Activated naive CD8-positive, alpha-beta T cell treated with anti-CD3 and anti-CD28 coated beads for 36 hours (primary cell): ENCODE results near the gene WNT3. TPM values are rescaled to one million over a fixed set of nuclear protein-coding genes. Genes with fewer than 3 reads are reported as not detected.
"Not testable (repeated sequence)": the region's sequence is repeated elsewhere in the genome, so short reads cannot be mapped to it uniquely, and the experiment has no call there.

Experiments used
- DNase-seq: peaks from one replicate; pipeline ENCODE4 v3.0.0; 2021
- H3K27ac Mint-ChIP-seq: one replicate; pipeline ENCODE4 v1.8.0; 2022; ENCODE audit warnings: mild to moderate bottlenecking, moderate library complexity, mixed read lengths
- H3K27me3 Mint-ChIP-seq: one replicate; pipeline ENCODE4 v1.8.0; 2022; ENCODE audit warnings: mild to moderate bottlenecking, mixed read lengths
- H3K36me3 Mint-ChIP-seq: one replicate; pipeline ENCODE4 v1.8.0; 2021; ENCODE audit warnings: mild to moderate bottlenecking, mixed read lengths
- H3K4me1 Mint-ChIP-seq: one replicate; pipeline ENCODE4 v1.8.0; 2021; ENCODE audit warnings: mixed read lengths
- H3K4me3 Mint-ChIP-seq: one replicate; pipeline ENCODE4 v1.8.0; 2022; ENCODE audit warnings: mild to moderate bottlenecking, moderate library complexity, mixed read lengths
- H3K9me3 Mint-ChIP-seq: one replicate; pipeline ENCODE4 v1.8.0; 2022; ENCODE audit warnings: mixed read lengths
- total RNA-seq, 2 experiments: library from RNA; stranded (reverse); gene quantifications; one replicate each; pipeline ENCODE4 v1.2.3, GENCODE V29; 2021

Gene WNT3
- total RNA-seq, 2 experiments from 2014 or later = 0.06 to 0.08 TPM

DNA sequence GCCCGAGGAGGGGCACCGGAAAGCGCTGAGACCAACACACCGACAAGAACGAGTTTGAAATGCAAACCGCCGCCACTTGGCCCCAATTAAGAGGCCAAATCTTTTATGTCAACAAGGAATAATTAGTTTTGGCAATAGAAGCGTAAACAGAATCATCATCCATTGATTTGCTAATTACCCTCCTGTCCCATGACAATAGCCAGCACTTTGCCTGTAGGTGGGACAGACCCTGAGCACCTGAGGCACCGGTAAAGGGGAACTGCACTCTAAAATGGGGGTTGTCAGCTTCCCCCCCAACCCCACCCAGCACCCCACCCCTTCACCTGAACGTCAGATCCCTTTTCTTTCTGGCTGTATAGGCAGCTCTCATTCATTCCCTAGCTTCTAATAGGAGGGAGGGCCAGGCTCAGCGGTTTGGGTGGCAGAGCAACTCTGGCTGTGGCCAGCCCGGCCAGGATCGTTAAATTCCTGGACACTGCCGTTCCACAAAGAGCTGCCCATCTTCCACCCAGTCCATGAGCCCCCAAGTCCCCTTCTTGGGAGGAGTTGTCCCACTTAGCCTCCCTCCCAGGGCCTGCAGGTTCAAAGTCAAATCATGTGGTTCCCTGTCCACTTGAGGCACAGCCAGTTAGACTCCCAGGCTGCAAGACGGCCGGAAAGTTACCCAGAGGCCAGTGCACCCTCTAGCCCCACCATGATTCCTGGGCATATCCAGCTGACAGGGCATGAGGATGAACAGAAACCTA, 45.8 kb downstream of the WNT3 start:
- H3K27me3 Mint-ChIP-seq = peaks cover 48% of the 10 kb centered on the region
- H3K9me3 Mint-ChIP-seq = no peaks in the 10 kb centered on the region
- DNase-seq = no peak
- H3K36me3 Mint-ChIP-seq = no peaks in the 10 kb centered on the region
- no peak overlapping the region for H3K27ac Mint-ChIP-seq
- H3K4me3 Mint-ChIP-seq = peak overlapping the region; percentile 65
- H3K4me1 Mint-ChIP-seq = peaks cover 12% of the 10 kb centered on the region

DNA sequence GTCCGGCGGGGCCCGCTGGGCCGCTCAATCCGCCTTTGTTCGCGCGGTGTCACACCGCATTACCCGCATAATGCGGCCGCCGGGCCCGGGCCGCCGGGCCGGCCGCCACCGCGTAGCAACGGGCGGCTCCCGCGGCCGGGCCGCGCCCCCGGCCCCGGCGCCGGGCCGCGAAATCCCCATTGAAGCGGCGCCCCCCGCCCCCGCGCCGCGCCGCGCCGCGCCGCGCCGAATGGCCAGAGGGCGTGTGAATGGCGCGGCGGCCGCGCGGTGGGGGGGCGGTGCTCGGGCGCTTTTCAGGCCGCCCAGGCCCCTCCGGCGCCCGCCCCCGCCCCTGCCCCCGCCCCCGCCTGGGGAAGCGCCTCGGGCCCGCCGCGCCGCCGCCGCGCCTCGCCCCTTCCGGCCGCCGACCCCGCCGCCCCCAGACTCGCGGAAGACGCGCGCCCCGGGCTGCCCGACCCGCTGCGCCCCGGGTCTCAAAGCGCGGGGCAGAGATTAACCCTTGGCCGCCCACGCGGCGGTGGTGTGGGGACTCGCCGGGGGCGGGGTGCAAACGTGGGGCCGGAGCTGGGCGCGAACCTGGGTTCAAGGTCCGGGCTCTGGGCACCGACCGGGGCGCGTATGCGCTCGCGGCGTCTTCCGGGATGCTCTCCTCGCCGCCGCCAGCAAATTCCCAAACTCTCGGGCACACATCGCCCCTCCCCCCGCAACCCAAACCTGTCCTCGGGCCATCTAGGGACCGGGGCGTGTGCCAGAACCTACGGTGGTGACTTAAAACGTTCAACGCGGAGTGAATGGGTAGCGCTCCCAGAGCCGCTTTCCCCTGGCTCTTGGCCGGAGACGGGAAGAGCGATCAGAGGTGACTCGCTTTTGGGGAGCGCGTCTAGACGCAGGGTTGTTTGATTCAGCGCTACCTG, 46.7 kb downstream of the WNT3 start:
- Mint-ChIP-seq H3K4me1 (peaks cover 12% of the 10 kb centered on the region), H3K36me3 (no peaks in the 10 kb centered on the region), H3K9me3 (no peaks in the 10 kb centered on the region), H3K27me3 (peaks cover 48% of the 10 kb centered on the region), H3K27ac (no peak overlapping the region), H3K4me3 (peak overlapping the region; percentile 65)
- DNase-seq = peak; percentile 33

DNA sequence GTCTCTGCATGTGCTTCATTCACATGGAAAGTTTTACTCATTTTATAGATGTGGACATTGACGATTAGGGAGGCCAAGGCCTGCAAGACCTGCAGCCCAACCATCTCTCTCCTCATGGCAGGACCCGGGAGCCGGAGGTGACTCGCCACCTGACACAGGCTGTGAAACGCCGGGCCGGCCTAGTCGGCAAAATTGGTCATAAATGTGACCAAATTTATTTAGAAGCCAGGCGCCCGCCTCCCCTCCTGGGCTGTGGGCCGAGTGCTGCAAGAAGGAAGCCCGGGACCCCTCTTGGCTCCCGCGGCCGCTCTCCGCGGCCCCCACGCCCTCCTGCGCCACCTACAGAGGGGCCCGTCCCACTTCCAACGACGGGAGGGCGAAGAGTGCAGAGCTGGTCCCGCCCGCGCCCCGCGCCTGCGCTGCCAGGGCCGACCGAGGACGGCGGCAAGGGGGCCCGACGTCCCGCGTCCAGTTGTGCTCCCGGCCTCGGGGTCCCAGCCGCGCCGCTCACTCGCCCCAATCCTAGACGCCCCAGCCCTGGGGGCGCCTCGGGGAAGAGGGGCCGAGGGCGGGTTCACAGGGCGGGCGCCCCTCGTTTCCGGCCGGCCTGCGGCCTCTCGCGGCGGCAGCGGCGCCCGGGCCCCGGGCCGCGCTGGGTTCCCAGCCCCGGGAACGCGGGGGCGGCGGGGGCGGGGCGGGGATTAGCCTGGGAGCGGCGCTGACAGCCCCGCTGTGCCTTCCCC, 47.5 kb downstream of the WNT3 start:
- Mint-ChIP-seq H3K36me3 (no peaks in the 10 kb centered on the region), H3K4me3 (peak overlapping the region; percentile 55), H3K27me3 (peaks cover 48% of the 10 kb centered on the region), H3K27ac (no peak overlapping the region), H3K9me3 (no peaks in the 10 kb centered on the region), H3K4me1 (peaks cover 12% of the 10 kb centered on the region)
- DNase-seq = peak; percentile 59

GRCh38 chr17:46770439-46770817, 48.1 kb downstream of the WNT3 start:
- Mint-ChIP-seq H3K27ac (no peak overlapping the region), H3K36me3 (no peaks in the 10 kb centered on the region), H3K27me3 (peaks cover 48% of the 10 kb centered on the region), H3K4me3 (peak overlapping the region; percentile 55), H3K4me1 (peaks cover 12% of the 10 kb centered on the region), H3K9me3 (no peaks in the 10 kb centered on the region)
- no peak for DNase-seq

DNA sequence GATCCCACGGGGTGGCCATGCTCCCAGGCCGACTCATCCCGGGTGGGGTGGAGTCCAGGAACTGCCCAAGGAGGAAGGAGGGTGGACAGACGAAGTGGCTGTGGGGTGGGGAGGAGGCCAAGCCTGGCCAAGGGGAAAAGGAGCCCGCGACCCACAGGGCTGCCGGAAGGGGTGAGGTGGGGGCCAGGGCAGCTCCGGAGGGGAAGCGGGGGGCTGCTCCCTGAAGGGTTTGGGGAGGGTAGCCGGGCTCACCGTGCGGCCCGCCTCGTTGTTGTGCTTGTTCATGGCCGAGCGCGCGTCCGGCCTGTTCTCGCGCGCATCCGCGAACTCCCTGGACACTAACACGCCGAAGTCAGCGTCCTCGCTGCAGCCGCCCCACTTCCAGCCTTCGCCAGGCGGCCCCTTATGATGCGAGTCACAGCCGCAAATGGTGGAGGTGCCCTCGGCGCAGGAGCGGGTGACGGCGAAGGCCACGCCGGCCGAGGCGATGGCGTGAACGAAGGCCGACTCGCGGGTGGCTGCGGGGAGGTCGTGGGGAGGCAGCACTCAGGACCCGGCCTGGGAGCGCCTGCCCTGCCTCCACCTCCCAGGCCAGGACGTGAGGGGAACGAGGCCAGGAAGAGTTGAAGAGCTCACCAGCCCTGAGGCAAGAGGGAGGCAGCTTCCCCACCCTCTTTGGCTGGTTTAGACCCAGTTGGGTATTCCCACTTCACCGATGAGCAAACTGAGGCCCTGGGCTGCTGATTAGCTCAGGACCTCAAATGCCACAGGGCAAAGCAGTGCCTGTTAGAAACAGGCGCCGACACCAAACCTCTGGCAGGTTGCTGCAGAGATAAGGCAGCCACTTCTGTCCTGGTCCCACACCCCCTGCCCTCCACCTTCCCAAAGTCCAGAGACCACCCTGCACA, 48.7 kb downstream of the WNT3 start:
- Mint-ChIP-seq H3K9me3 (no peaks in the 10 kb centered on the region), H3K36me3 (no peaks in the 10 kb centered on the region), H3K27me3 (peaks cover 42% of the 10 kb centered on the region), H3K4me1 (peaks cover 12% of the 10 kb centered on the region), H3K27ac (no peak overlapping the region), H3K4me3 (peak overlapping the region; percentile 20)
- DNase-seq = peak; percentile 10

- Mint-ChIP-seq H3K4me1 (peaks cover 12% of the 10 kb centered on the region), H3K27me3 (peaks cover 33% of the 10 kb centered on the region)
- not testable (repeated sequence) for H3K27ac Mint-ChIP-seq, H3K4me3 Mint-ChIP-seq, DNase-seq, H3K9me3 Mint-ChIP-seq, H3K36me3 Mint-ChIP-seq
Measured at GRCh38 chr17:46768896-46769295, 49.6 kb downstream of the WNT3 start.

- H3K9me3 Mint-ChIP-seq = no peaks in the 10 kb centered on the region
- H3K27me3 Mint-ChIP-seq = peaks cover 30% of the 10 kb centered on the region
- H3K4me1 Mint-ChIP-seq = peaks cover 12% of the 10 kb centered on the region
- H3K4me3 Mint-ChIP-seq = no peak overlapping the region
- DNase-seq = no peak
- no peaks in the 10 kb centered on the region for H3K36me3 Mint-ChIP-seq
- H3K27ac Mint-ChIP-seq = no peak overlapping the region
Measured at GRCh38 chr17:46768540-46768870, 50.0 kb downstream of the WNT3 start.

GRCh38 chr17:46766493-46767491, 51.7 kb downstream of the WNT3 start:
- no peaks in the 10 kb centered on the region for H3K9me3 Mint-ChIP-seq
- no peak overlapping the region for H3K27ac Mint-ChIP-seq
- H3K27me3 Mint-ChIP-seq = peaks cover 14% of the 10 kb centered on the region
- no peaks in the 10 kb centered on the region for H3K36me3 Mint-ChIP-seq
- H3K4me3 Mint-ChIP-seq = no peak overlapping the region
- no peak for DNase-seq
- peaks cover 8% of the 10 kb centered on the region for H3K4me1 Mint-ChIP-seq

GRCh38 chr17:46765453-46765852, 53.0 kb downstream of the WNT3 start:
- H3K4me1 Mint-ChIP-seq = peaks cover 4% of the 10 kb centered on the region
- no peaks in the 10 kb centered on the region for H3K9me3 Mint-ChIP-seq
- no peaks in the 10 kb centered on the region for H3K36me3 Mint-ChIP-seq
- H3K27ac Mint-ChIP-seq = no peak overlapping the region
- no peak for DNase-seq
- H3K27me3 Mint-ChIP-seq = peaks cover 10% of the 10 kb centered on the region
- no peak overlapping the region for H3K4me3 Mint-ChIP-seq

DNA sequence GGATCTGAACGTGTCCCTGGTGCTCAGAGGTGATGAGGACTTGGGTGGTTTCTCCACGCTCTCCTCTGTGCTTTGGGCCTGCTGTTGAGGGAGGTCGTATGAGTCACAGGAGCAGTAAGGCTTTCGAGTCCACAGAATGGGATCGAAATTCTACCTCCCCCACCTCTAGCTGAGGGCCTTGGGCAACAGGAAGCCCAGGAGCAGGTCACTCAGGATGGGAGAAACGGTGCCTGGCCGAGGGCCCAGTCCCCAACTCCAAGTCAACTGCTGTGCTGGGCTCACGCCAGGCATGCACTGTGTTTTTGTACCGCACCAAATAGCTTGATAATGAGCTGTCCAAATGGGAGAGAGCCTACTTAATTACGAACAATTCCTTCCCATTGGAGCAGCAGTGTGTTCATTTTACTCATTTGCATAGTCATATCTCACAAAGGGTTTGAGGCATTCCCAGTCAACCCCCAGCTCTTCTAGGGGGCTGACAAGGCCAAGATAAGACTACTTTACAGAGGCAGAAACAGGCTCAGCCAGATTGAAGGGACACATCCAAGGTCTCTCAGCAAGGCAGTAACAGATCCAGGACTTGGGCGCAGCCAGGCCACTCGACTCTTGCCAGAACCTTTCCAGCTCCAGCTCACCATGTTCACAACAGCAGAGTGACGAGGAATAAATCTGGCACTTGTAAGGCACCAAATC, 53.6 kb downstream of the WNT3 start:
- no peaks in the 10 kb centered on the region for H3K9me3 Mint-ChIP-seq
- H3K4me3 Mint-ChIP-seq = no peak overlapping the region
- H3K27ac Mint-ChIP-seq = no peak overlapping the region
- H3K36me3 Mint-ChIP-seq = no peaks in the 10 kb centered on the region
- peaks cover 2% of the 10 kb centered on the region for H3K4me1 Mint-ChIP-seq
- peaks cover 4% of the 10 kb centered on the region for H3K27me3 Mint-ChIP-seq
- DNase-seq = no peak

GRCh38 chr17:46764000-46764708, 54.3 kb downstream of the WNT3 start:
- H3K27ac Mint-ChIP-seq = no peak overlapping the region
- no peaks in the 10 kb centered on the region for H3K27me3 Mint-ChIP-seq
- H3K36me3 Mint-ChIP-seq = no peaks in the 10 kb centered on the region
- no peaks in the 10 kb centered on the region for H3K9me3 Mint-ChIP-seq
- H3K4me1 Mint-ChIP-seq = no peaks in the 10 kb centered on the region
- no peak overlapping the region for H3K4me3 Mint-ChIP-seq
- no peak for DNase-seq

- Mint-ChIP-seq H3K4me3 (no peak overlapping the region), H3K27ac (no peak overlapping the region), H3K27me3 (no peaks in the 10 kb centered on the region), H3K4me1 (no peaks in the 10 kb centered on the region), H3K36me3 (no peaks in the 10 kb centered on the region), H3K9me3 (no peaks in the 10 kb centered on the region)
- DNase-seq = no peak
Measured at GRCh38 chr17:46763416-46763815, 55.1 kb downstream of the WNT3 start.
